Neuronal stem cell (in vitro differentiated cells): ENCODE measurements around the gene IRX2.

Experiments used
- DNase-seq: peaks from one replicate; pipeline ENCODE4 v3.0.0-alpha.2; 2013; ENCODE audit warnings: low spot score
- H2AFZ ChIP-seq: one replicate; pipeline ENCODE4 v1.6.1; 2013; ENCODE audit warnings: mild to moderate bottlenecking, low read length, inconsistent platforms
- H2AK5ac ChIP-seq: 2 replicates; pipeline ENCODE4 v1.6.1; 2013; ENCODE audit warnings: low read depth, mild to moderate bottlenecking, inconsistent platforms, low read length, moderate library complexity, mixed read lengths
- H2BK120ac ChIP-seq: 2 replicates; pipeline ENCODE4 v1.6.1; 2013; ENCODE audit warnings: low read depth, mild to moderate bottlenecking, inconsistent platforms, low read length, moderate library complexity, mixed read lengths
- H2BK12ac ChIP-seq: one replicate; pipeline ENCODE4 v1.6.1; 2013; ENCODE audit warnings: low read length, inconsistent platforms
- H2BK15ac ChIP-seq: 2 replicates; pipeline ENCODE4 v1.6.1; 2013; ENCODE audit warnings: mild to moderate bottlenecking, low read length, inconsistent platforms, mixed read lengths
- H2BK5ac ChIP-seq: one replicate; pipeline ENCODE4 v1.6.1; 2013; ENCODE audit warnings: inconsistent platforms, mild to moderate bottlenecking, low read length, moderate library complexity
- H3K14ac ChIP-seq: one replicate; pipeline ENCODE4 v1.6.1; 2013; ENCODE audit warnings: low read length, inconsistent platforms
- H3K18ac ChIP-seq: 2 replicates; pipeline ENCODE4 v1.6.1; 2013; ENCODE audit warnings: low read length, inconsistent platforms
- H3K23ac ChIP-seq: 2 replicates; pipeline ENCODE4 v1.6.1; 2013; ENCODE audit warnings: low read depth, mild to moderate bottlenecking, mixed read lengths, low read length, inconsistent platforms; ENCODE audit not compliant: poor library complexity
- H3K27ac ChIP-seq: replicated peaks from 3 replicates; pipeline ENCODE4 v1.5.1; 2013; ENCODE audit warnings: low read length, inconsistent platforms
- H3K27me3 ChIP-seq, 3 experiments: 2 replicates each; pipeline ENCODE4 v1.6.1; 2013; ENCODE audit warnings: low read length in 3 of 3, mild to moderate bottlenecking in 2 of 3, inconsistent platforms in 1 of 3, low read depth in 1 of 3, mixed read lengths in 1 of 3, moderate library complexity in 1 of 3; ENCODE audit not compliant: control insufficient read depth in 3 of 3, insufficient read depth in 3 of 3
- H3K36me3 ChIP-seq, 2 donors: replicated peaks in 1 of 2; 2 replicates each; pipeline ENCODE4 v1.6.1; 2013; ENCODE audit warnings: low read length in 2 of 2; ENCODE audit not compliant: control insufficient read depth in 2 of 2, insufficient read depth in 2 of 2
- H3K4ac ChIP-seq: 2 replicates; pipeline ENCODE4 v1.6.1; 2013; ENCODE audit warnings: inconsistent platforms, mild to moderate bottlenecking, low read length, moderate library complexity
- H3K4me1 ChIP-seq, 2 donors: 1 replicate in 1 of 2; 2 replicates in 1 of 2; pipeline ENCODE4 v1.6.1; 2013; ENCODE audit warnings: low read length in 2 of 2, low read depth in 1 of 2; ENCODE audit not compliant: control insufficient read depth in 2 of 2, insufficient read depth in 1 of 2
- H3K4me2 ChIP-seq: one replicate; pipeline ENCODE4 v1.6.1; 2013; ENCODE audit warnings: mild to moderate bottlenecking, low read length, inconsistent platforms; ENCODE audit not compliant: insufficient read depth, poor library complexity, severe bottlenecking
- H3K4me3 ChIP-seq, 2 donors: 2 replicates each; pipeline ENCODE4 v1.5.1; 2013; ENCODE audit warnings: low read length in 2 of 2, mild to moderate bottlenecking in 2 of 2, inconsistent platforms in 1 of 2, moderate library complexity in 1 of 2
- H3K79me1 ChIP-seq: one replicate; pipeline ENCODE4 v1.6.1; 2013; ENCODE audit warnings: low read depth, mild to moderate bottlenecking, inconsistent platforms, low read length, moderate library complexity
- H3K9ac ChIP-seq: one replicate; pipeline ENCODE4 v1.6.1; 2013; ENCODE audit warnings: mild to moderate bottlenecking, low read depth, low read length, inconsistent platforms; ENCODE audit not compliant: poor library complexity
- H3K9me3 ChIP-seq, 2 donors: replicated peaks in 1 of 2; 2 replicates each; pipeline versions ENCODE3 to v1.6.1; 2013; ENCODE audit warnings: low read length in 2 of 2, mild to moderate bottlenecking in 2 of 2, inconsistent platforms in 1 of 2, low read depth in 1 of 2, mixed read lengths in 1 of 2, moderate library complexity in 1 of 2; ENCODE audit not compliant: control insufficient read depth in 2 of 2, insufficient read depth in 1 of 2
- H4K8ac ChIP-seq: one replicate; pipeline ENCODE4 v1.6.1; 2013; ENCODE audit warnings: low read depth, mild to moderate bottlenecking, inconsistent platforms, low read length, moderate library complexity
- H4K91ac ChIP-seq: one replicate; pipeline ENCODE4 v1.6.1; 2013; ENCODE audit warnings: low read length, low read depth, mild to moderate bottlenecking, inconsistent platforms; ENCODE audit not compliant: poor library complexity
- WGBS, 2 donors: extraction: QIAGEN DNeasy Blood & Tissue Kit; methylation state at CpG; one replicate each; pipeline ENCODE4 v1.1.7; 2013; ENCODE audit warnings: missing lambda C conversion rate in 2 of 2, mixed read lengths in 1 of 2; ENCODE audit not compliant: insufficient read length in 2 of 2, insufficient replicate concordance in 1 of 2; ENCODE audit errors: extremely low coverage in 2 of 2; 5-methylcytosine and 5-hydroxymethylcytosine counted together

Gene IRX2

GRCh38 chr5:2708751-2709150 is 42.7 kb downstream of the IRX2 start:
- Histone ChIP-seq H2AK5ac (no peak overlapping the region), H3K27ac (no peak overlapping the region), H3K23ac (no peak overlapping the region), H3K4me3 (no peak overlapping the region), H3K4ac (peak overlapping the region; percentile 32), H2BK5ac (no peak overlapping the region), H3K18ac (peak overlapping the region; percentile 53), H3K9ac (no peak overlapping the region), H2BK12ac (no peak overlapping the region), H4K8ac (no peak overlapping the region), H3K79me1 (no peaks in the 10 kb centered on the region), H2BK15ac (peak overlapping the region; percentile 50), H4K91ac (no peak overlapping the region), H3K27me3 (peaks cover 0 to 2% (median 0%) of the 10 kb centered on the region in 3 experiments), H2BK120ac (no peak overlapping the region), H3K4me2 (no peak overlapping the region), H3K36me3 (no peaks in the 10 kb centered on the region), H3K14ac (peak overlapping the region; percentile 1), H2AFZ (no peak overlapping the region), H3K4me1 (peaks cover 0 to 6% of the 10 kb centered on the region in 2 donors), H3K9me3 (no peaks in the 10 kb centered on the region)
- DNase-seq, result no peak
- no CpG with 5 or more reads among the region's 10 CpGs for WGBS, 2 donors

- peaks cover 0 to 6% of the 10 kb centered on the region in 2 donors for H3K4me1 ChIP-seq
- no peak overlapping the region for H2BK5ac ChIP-seq
- no peak overlapping the region for H3K4me3 ChIP-seq
- H3K27ac ChIP-seq, result no peak overlapping the region
- no peak for DNase-seq
- no peak overlapping the region for H3K4me2 ChIP-seq
- no peaks in the 10 kb centered on the region for H3K36me3 ChIP-seq
- peak overlapping the region; percentile 38 for H2BK15ac ChIP-seq
- no CpG with 5 or more reads among the region's 15 CpGs for WGBS, 2 donors
- no peak overlapping the region for H3K4ac ChIP-seq
- no peak overlapping the region for H3K23ac ChIP-seq
- H2AK5ac ChIP-seq, result peak overlapping the region; percentile 53
- no peak overlapping the region for H2BK120ac ChIP-seq
- H3K9ac ChIP-seq, result no peak overlapping the region
- no peak overlapping the region for H2BK12ac ChIP-seq
- H3K27me3 ChIP-seq, result peaks cover 0 to 2% (median 0%) of the 10 kb centered on the region in 3 experiments
- no peak overlapping the region for H4K8ac ChIP-seq
- no peak overlapping the region for H3K14ac ChIP-seq
- H2AFZ ChIP-seq, result no peak overlapping the region
- H3K18ac ChIP-seq, result no peak overlapping the region
- no peaks in the 10 kb centered on the region for H3K79me1 ChIP-seq
- no peak overlapping the region for H4K91ac ChIP-seq
- H3K9me3 ChIP-seq, result peaks cover 0 to under 1% of the 10 kb centered on the region in 2 donors
Observed at GRCh38 chr5:2708132-2708531, 43.3 kb downstream of the IRX2 start.

GRCh38 chr5:2705861-2706260 is 45.6 kb downstream of the IRX2 start:
- peaks cover 0 to 2% (median 0%) of the 10 kb centered on the region in 3 experiments for H3K27me3 ChIP-seq
- H4K91ac ChIP-seq, result no peak overlapping the region
- DNase-seq, result no peak
- WGBS, 2 donors, result no CpG with 5 or more reads among the region's 10 CpGs
- H3K9me3 ChIP-seq, result peaks cover 0 to 4% of the 10 kb centered on the region in 2 donors
- H3K23ac ChIP-seq, result no peak overlapping the region
- no peaks in the 10 kb centered on the region for H3K36me3 ChIP-seq
- no peak overlapping the region for H3K18ac ChIP-seq
- no peak overlapping the region for H2AFZ ChIP-seq
- no peak overlapping the region for H2BK5ac ChIP-seq
- H3K4me1 ChIP-seq, result peaks cover 0 to 4% of the 10 kb centered on the region in 2 donors
- no peak overlapping the region for H3K4ac ChIP-seq
- no peak overlapping the region for H2AK5ac ChIP-seq
- H2BK120ac ChIP-seq, result peak overlapping the region; percentile 5
- no peak overlapping the region for H4K8ac ChIP-seq
- H3K14ac ChIP-seq, result no peak overlapping the region
- no peak overlapping the region for H2BK15ac ChIP-seq
- no peak overlapping the region for H3K9ac ChIP-seq
- H3K4me2 ChIP-seq, result no peak overlapping the region
- H3K79me1 ChIP-seq, result no peaks in the 10 kb centered on the region
- no peak overlapping the region for H2BK12ac ChIP-seq
- no peak overlapping the region for H3K27ac ChIP-seq
- H3K4me3 ChIP-seq, result no peak overlapping the region

- H3K79me1 ChIP-seq, result no peaks in the 10 kb centered on the region
- no peak overlapping the region for H3K4me2 ChIP-seq
- peak overlapping the region; percentile 59 for H2BK15ac ChIP-seq
- peak overlapping the region; percentile 3 for H3K9ac ChIP-seq
- H4K8ac ChIP-seq, result no peak overlapping the region
- no peaks in the 10 kb centered on the region for H3K36me3 ChIP-seq
- no peak for DNase-seq
- H3K27ac ChIP-seq, result no peak overlapping the region
- H3K4ac ChIP-seq, result no peak overlapping the region
- H3K9me3 ChIP-seq, result peaks cover 0 to 4% of the 10 kb centered on the region in 2 donors
- H2BK12ac ChIP-seq, result no peak overlapping the region
- H3K4me1 ChIP-seq, result peaks cover 0 to 4% of the 10 kb centered on the region in 2 donors
- H3K18ac ChIP-seq, result peak overlapping the region; percentile 83
- no peak overlapping the region for H4K91ac ChIP-seq
- H2BK120ac ChIP-seq, result no peak overlapping the region
- whole genome bisulfite sequencing, 2 donors, result no CpG with 5 or more reads among the region's 16 CpGs
- no peak overlapping the region for H3K14ac ChIP-seq
- H2AFZ ChIP-seq, result no peak overlapping the region
- H3K4me3 ChIP-seq, result no peak overlapping the region
- no peak overlapping the region for H3K23ac ChIP-seq
- H2BK5ac ChIP-seq, result peak overlapping the region; percentile 31
- peaks cover 0 to 2% (median 0%) of the 10 kb centered on the region in 3 experiments for H3K27me3 ChIP-seq
- no peak overlapping the region for H2AK5ac ChIP-seq
Observed at GRCh38 chr5:2704806-2705645, 46.5 kb downstream of the IRX2 start.
